Ovary (tissue), 3 donors: ENCODE data around the gene SLC37A1.

Experiments
- CTCF ChIP-seq, 3 donors: fragments of 450-650 bp in 2 of 3; fragments of 200-600 bp in 1 of 3; IDR thresholded peaks; one replicate each; pipeline versions ENCODE4 v1.5.1 to v1.8.0; 2016 to 2022; ENCODE audit warnings: antibody characterized with exemption in 3 of 3, mild to moderate bottlenecking in 1 of 3
- EP300 ChIP-seq: sonication (generic); formaldehyde crosslinking; IDR thresholded peaks from one replicate; pipeline ENCODE4 v1.6.1; 2017; ENCODE audit warnings: antibody characterized with exemption
- donor health status: DM: no; HTN: no; CAD: no.

GRCh38 chr21:42480736-42481135 lies 32.9 kb upstream of the SLC37A1 start:
- TF ChIP-seq CTCF (IDR thresholded peaks at IDR 0.05) (no peak), EP300 (no peak)
